ENCODE results near the gene PYGM.

GRCh38 chr11:64803846-64804345 is 44.1 kb upstream of the PYGM start:
- TF ChIP-seq EZH2phosphoT487 (conservative IDR thresholded peaks at IDR 0.05; ENCODE audit: low read length): no peak
- TF ChIP-seq, protein P1, sequence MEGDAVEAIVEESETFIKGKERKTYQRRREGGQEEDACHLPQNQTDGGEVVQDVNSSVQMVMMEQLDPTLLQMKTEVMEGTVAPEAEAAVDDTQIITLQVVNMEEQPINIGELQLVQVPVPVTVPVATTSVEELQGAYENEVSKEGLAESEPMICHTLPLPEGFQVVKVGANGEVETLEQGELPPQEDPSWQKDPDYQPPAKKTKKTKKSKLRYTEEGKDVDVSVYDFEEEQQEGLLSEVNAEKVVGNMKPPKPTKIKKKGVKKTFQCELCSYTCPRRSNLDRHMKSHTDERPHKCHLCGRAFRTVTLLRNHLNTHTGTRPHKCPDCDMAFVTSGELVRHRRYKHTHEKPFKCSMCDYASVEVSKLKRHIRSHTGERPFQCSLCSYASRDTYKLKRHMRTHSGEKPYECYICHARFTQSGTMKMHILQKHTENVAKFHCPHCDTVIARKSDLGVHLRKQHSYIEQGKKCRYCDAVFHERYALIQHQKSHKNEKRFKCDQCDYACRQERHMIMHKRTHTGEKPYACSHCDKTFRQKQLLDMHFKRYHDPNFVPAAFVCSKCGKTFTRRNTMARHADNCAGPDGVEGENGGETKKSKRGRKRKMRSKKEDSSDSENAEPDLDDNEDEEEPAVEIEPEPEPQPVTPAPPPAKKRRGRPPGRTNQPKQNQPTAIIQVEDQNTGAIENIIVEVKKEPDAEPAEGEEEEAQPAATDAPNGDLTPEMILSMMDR (IDR thresholded peaks at IDR 0.05; ENCODE audit: insufficient read depth, low read length, poor library complexity, severe bottlenecking): no peak
